Prostate gland (tissue), 2 donors: ENCODE data around the gene ZNF304. TPM values are rescaled to one million over a fixed set of nuclear protein-coding genes. Genes with fewer than 3 reads are reported as not detected.
A peak's percentile ranks its signal among the peaks of the same experiment; 100 is the strongest.
"Not testable (repeated sequence)": the region's sequence is repeated elsewhere in the genome, so short reads cannot be mapped to it uniquely, and the experiment has no call there.

Experiments used
- DNase-seq: peaks from one replicate; pipeline ENCODE4 v3.0.0-alpha.2; 2019; ENCODE audit warnings: low spot score
- H3K27ac ChIP-seq, 2 donors: fragments of 200-600 bp; sonication (generic); 2 replicates each; pipeline ENCODE4 v1.5.1; 2017 to 2019
- H3K27me3 ChIP-seq: fragments of 200-600 bp; sonication (generic); replicated peaks from 2 replicates; pipeline ENCODE4 v1.5.1; 2019; ENCODE audit not compliant: insufficient read depth
- H3K36me3 ChIP-seq, 2 donors: fragments of 200-600 bp; sonication (generic); 1 replicate in 1 of 2; 2 replicates in 1 of 2; pipeline versions ENCODE4 v1.5.1 to v1.8.1; 2017 to 2019
- H3K4me1 ChIP-seq: fragments of 200-600 bp; sonication (generic); replicated peaks from 2 replicates; pipeline ENCODE4 v1.5.1; 2019
- H3K4me3 ChIP-seq, 2 donors: fragments of 200-600 bp; sonication (generic); 2 replicates each; pipeline ENCODE4 v1.5.1; 2017 to 2019
- H3K9me3 ChIP-seq: fragments of 200-600 bp; sonication (generic); 2 replicates; pipeline ENCODE4 v1.5.1; 2017
- POLR2A ChIP-seq: fragments of 450-650 bp; IDR thresholded peaks from one replicate; pipeline ENCODE4 v1.6.1; 2016; ENCODE audit warnings: antibody characterized with exemption, mild to moderate bottlenecking
- POLR2AphosphoS5 ChIP-seq: sonication (generic); formaldehyde crosslinking; IDR thresholded peaks from one replicate; pipeline ENCODE4 v1.6.1; 2017; ENCODE audit warnings: antibody characterized with exemption
- WGBS: methylation state at CpG from one replicate; pipeline ENCODE4 v1.1.5; 2018; 5-methylcytosine and 5-hydroxymethylcytosine counted together
- intact Hi-C: fragments of 100-400 bp; cut with DNase I; formaldehyde crosslinking; loops from one replicate; pipeline ENCODE4 v1.14.2; 2022
- total RNA-seq, 2 donors: library from RNA; depleted of rRNA; stranded (reverse); fragments of >200 nt; gene quantifications; one replicate each; pipeline ENCODE4 v1.1.0, GENCODE V29; 2016
- TF ChIP-seq, protein P1 (sequence below), 4 experiments: fragments of 200-600 bp in 2 of 4; fragments of 450-650 bp in 2 of 4; sonication (generic) in 2 of 4; IDR thresholded peaks; 1 replicate in 3 of 4; 2 replicates in 1 of 4; pipeline ENCODE4 v1.5.1; 2016 to 2019; ENCODE audit warnings: antibody characterized with exemption in 4 of 4, mild to moderate bottlenecking in 2 of 4, moderate library complexity in 2 of 4

Gene ZNF304
- total RNA-seq, 2 donors from 2014 or later, result 11.9 to 13.2 TPM

- no peak for DNase-seq
- Histone ChIP-seq H3K27ac (peak overlapping the region; percentile 94 to 95), H3K4me3 (peak overlapping the region; percentile 78 to 90), H3K9me3 (no peaks in the 10 kb centered on the region), H3K36me3 (no peaks in the 10 kb centered on the region), H3K4me1 (no peaks in the 10 kb centered on the region), H3K27me3 (no peaks in the 10 kb centered on the region)
- intact Hi-C loops, result no loop called here
- 2% methylated on average over 17 of the region's 18 CpGs for WGBS
- TF ChIP-seq POLR2A, result no peak
- TF ChIP-seq POLR2AphosphoS5, result no peak
- TF ChIP-seq, protein P1, sequence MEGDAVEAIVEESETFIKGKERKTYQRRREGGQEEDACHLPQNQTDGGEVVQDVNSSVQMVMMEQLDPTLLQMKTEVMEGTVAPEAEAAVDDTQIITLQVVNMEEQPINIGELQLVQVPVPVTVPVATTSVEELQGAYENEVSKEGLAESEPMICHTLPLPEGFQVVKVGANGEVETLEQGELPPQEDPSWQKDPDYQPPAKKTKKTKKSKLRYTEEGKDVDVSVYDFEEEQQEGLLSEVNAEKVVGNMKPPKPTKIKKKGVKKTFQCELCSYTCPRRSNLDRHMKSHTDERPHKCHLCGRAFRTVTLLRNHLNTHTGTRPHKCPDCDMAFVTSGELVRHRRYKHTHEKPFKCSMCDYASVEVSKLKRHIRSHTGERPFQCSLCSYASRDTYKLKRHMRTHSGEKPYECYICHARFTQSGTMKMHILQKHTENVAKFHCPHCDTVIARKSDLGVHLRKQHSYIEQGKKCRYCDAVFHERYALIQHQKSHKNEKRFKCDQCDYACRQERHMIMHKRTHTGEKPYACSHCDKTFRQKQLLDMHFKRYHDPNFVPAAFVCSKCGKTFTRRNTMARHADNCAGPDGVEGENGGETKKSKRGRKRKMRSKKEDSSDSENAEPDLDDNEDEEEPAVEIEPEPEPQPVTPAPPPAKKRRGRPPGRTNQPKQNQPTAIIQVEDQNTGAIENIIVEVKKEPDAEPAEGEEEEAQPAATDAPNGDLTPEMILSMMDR (IDR thresholded peaks at IDR 0.05), result no peak
Observed at GRCh38 chr19:57363688-57364181, 12.7 kb downstream of the ZNF304 start.

- Histone ChIP-seq H3K36me3 (no peaks in the 10 kb centered on the region), H3K4me1 (no peaks in the 10 kb centered on the region), H3K9me3 (no peaks in the 10 kb centered on the region), H3K27me3 (no peaks in the 10 kb centered on the region), H3K27ac (no peak overlapping the region), H3K4me3 (no peak overlapping the region)
- TF ChIP-seq POLR2A (no peak), POLR2AphosphoS5 (no peak)
- TF ChIP-seq, protein P1 (IDR thresholded peaks at IDR 0.05), result no peak
- 86% methylated on average over 2 of the region's 2 CpGs for WGBS
- intact Hi-C loops, result no loop called here
- DNase-seq, result no peak
Observed at GRCh38 chr19:57366776-57367175, 15.7 kb downstream of the ZNF304 start.

DNA sequence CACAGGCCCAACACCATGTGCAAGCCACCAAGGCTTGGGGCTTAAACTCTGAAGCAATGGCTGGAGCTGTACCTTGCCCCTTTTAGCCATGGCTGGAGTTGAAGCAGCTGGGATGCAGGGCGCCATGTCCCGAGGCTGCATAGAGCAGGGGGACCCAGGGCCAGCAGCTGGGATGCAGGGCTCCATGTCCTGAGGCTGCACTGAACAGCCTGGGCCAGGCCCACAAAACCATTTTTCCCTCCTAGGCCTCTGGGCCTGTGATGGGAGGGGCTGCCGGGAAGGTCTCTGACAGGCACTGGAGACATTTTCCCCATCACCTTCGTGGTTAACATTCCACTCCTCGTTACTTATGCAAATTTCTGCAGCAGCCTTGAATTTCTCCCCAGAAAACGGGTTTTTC lies 23.1 kb downstream of the ZNF304 start:
- no peak for DNase-seq
- Histone ChIP-seq H3K27ac (no peak overlapping the region), H3K36me3 (peaks cover 10 to 13% of the 10 kb centered on the region in 2 donors), H3K4me1 (no peaks in the 10 kb centered on the region), H3K4me3 (no peak overlapping the region), H3K9me3 (no peaks in the 10 kb centered on the region), H3K27me3 (no peaks in the 10 kb centered on the region)
- TF ChIP-seq POLR2A, result no peak
- TF ChIP-seq POLR2AphosphoS5, result no peak
- TF ChIP-seq, protein P1 (IDR thresholded peaks at IDR 0.05), result no peak
- intact Hi-C loops, result no loop called here
- WGBS, result 96% methylated on average over 6 of the region's 6 CpGs

DNA sequence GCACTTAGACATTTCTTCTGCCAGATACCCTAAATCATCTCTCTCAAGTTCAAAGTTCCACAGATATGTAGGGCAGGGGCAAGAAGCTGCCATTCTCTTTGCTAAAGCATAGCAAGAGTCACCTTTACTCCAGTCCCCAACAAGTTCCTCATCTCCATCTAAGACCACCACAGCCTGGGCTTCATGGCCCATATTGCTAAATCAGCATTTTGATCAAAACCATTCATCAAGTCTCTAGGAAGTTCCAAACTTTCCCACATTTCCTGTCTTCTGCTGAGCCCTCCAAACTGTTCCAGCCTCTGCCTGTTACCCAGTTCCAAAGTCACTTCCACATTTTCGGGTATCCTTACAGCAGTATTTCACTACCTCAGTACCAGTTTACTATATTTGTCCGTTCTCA lies 23.6 kb downstream of the ZNF304 start:
- H3K27me3 ChIP-seq, H3K4me3 ChIP-seq, intact Hi-C loops, H3K4me1 ChIP-seq, H3K27ac ChIP-seq, H3K9me3 ChIP-seq, DNase-seq: not testable (repeated sequence)
- H3K36me3 ChIP-seq, result peaks cover 10 to 13% of the 10 kb centered on the region in 2 donors
- WGBS, result 98% methylated on average over 2 of the region's 2 CpGs

- TF ChIP-seq POLR2AphosphoS5, result no peak
- TF ChIP-seq, protein P1 (IDR thresholded peaks at IDR 0.05), result no peak
- TF ChIP-seq POLR2A, result no peak
- intact Hi-C loops, result no loop called here
- Histone ChIP-seq H3K27me3 (no peaks in the 10 kb centered on the region), H3K36me3 (peaks cover 10 to 13% of the 10 kb centered on the region in 2 donors), H3K9me3 (no peaks in the 10 kb centered on the region), H3K4me3 (no peak overlapping the region), H3K4me1 (no peaks in the 10 kb centered on the region), H3K27ac (no peak overlapping the region)
- DNase-seq, result no peak
- 90% methylated on average over 6 of the region's 6 CpGs for WGBS
Observed at GRCh38 chr19:57376151-57376550, 25.1 kb downstream of the ZNF304 start.
